ENCODE results near the gene CABP5. TPM values are rescaled to one million over a fixed set of nuclear protein-coding genes. Genes with fewer than 3 reads are reported as not detected.

The CABP5 gene
- total and polyA plus RNA-seq, 4 donors, result not detected

DNA sequence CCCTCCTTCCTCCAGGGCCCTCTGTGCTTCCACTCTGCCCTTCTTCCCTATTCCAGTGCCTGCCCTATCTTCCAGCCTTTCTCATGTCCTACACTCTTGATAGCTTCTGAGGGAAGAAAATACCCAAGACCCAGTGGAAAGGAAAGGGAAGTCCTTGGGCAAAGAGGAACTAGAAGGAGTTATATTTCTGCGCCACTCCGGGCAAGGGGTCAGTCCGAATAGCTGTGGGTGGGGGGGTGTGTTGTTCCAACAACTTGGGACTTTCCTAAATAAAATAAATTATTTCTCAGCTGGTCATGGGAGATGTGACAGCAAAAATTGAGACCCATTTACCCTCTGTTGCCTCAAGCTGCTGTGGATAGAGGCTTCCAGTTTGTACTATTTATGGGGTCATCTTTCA, 23.2 kb downstream of the CABP5 start:
- ATAC-seq (ENCODE audit: low FRiP score) (no peak), DNase-seq (no peak)
- Histone ChIP-seq H3K27me3 (ENCODE audit: control insufficient read depth in 1 of 2, insufficient read depth in 2 of 2, low read length in 1 of 2) (no peaks in the 10 kb centered on the region), H3K27ac (ENCODE audit: low read depth in 1 of 2, low read length in 2 of 2) (no peak overlapping the region), H3K4me1 (ENCODE audit: control insufficient read depth in 1 of 2, insufficient read depth in 2 of 2, low read length in 2 of 2) (no peaks in the 10 kb centered on the region), H3K4me3 (ENCODE audit: low read length in 2 of 2) (no peak overlapping the region), H3K36me3 (ENCODE audit: control insufficient read depth in 1 of 2, insufficient read depth in 2 of 2, low read length in 1 of 2) (no peaks in the 10 kb centered on the region), H3K9me3 (ENCODE audit: control insufficient read depth, low read length) (no peaks in the 10 kb centered on the region)
- intact Hi-C loops (cut with DNase I), result no loop called here
- 70 to 78% methylated on average over 3 of the region's 3 CpGs for WGBS, 2 donors

- Histone ChIP-seq H3K27me3 (ENCODE audit: control insufficient read depth in 1 of 2, insufficient read depth in 2 of 2, low read length in 1 of 2) (no peaks in the 10 kb centered on the region), H3K4me3 (ENCODE audit: low read length in 2 of 2) (no peak overlapping the region), H3K9me3 (ENCODE audit: control insufficient read depth, low read length) (peaks cover 5% of the 10 kb centered on the region), H3K36me3 (ENCODE audit: control insufficient read depth in 1 of 2, insufficient read depth in 2 of 2, low read length in 1 of 2) (no peaks in the 10 kb centered on the region), H3K4me1 (ENCODE audit: control insufficient read depth in 1 of 2, insufficient read depth in 2 of 2, low read length in 2 of 2) (no peaks in the 10 kb centered on the region), H3K27ac (ENCODE audit: low read depth in 1 of 2, low read length in 2 of 2) (no peak overlapping the region)
- DNase-seq (no peak), ATAC-seq (ENCODE audit: low FRiP score) (no peak)
- intact Hi-C loops (cut with DNase I), result no loop called here
- 88 to 93% methylated on average over 11 of the region's 11 CpGs for WGBS, 2 donors
These were observed 32.7 kb downstream of the CABP5 start for GRCh38 chr19:48010932-48011758.

GRCh38 chr19:48006762-48007161, 37.1 kb downstream of the CABP5 start:
- H3K27ac ChIP-seq (ENCODE audit: low read depth in 1 of 2, low read length in 2 of 2), result no peak overlapping the region
- ATAC-seq (ENCODE audit: low FRiP score) (no peak), DNase-seq (no peak)
- H3K4me1 ChIP-seq (ENCODE audit: control insufficient read depth in 1 of 2, insufficient read depth in 2 of 2, low read length in 2 of 2), result no peaks in the 10 kb centered on the region
- no peaks in the 10 kb centered on the region for H3K27me3 ChIP-seq (ENCODE audit: control insufficient read depth in 1 of 2, insufficient read depth in 2 of 2, low read length in 1 of 2)
- WGBS, 2 donors, result 77 to 87% methylated on average over 6 of the region's 6 CpGs
- no peaks in the 10 kb centered on the region for H3K36me3 ChIP-seq (ENCODE audit: control insufficient read depth in 1 of 2, insufficient read depth in 2 of 2, low read length in 1 of 2)
- no peak overlapping the region for H3K4me3 ChIP-seq (ENCODE audit: low read length in 2 of 2)
- H3K9me3 ChIP-seq (ENCODE audit: control insufficient read depth, low read length), result peaks cover 4% of the 10 kb centered on the region
- intact Hi-C loops (cut with DNase I), result no loop called here

- no peaks in the 10 kb centered on the region for H3K27me3 ChIP-seq (ENCODE audit: control insufficient read depth in 1 of 2, insufficient read depth in 2 of 2, low read length in 1 of 2)
- no peak overlapping the region for H3K27ac ChIP-seq (ENCODE audit: low read depth in 1 of 2, low read length in 2 of 2)
- DNase-seq (no peak), ATAC-seq (ENCODE audit: low FRiP score) (no peak)
- no peaks in the 10 kb centered on the region for H3K4me1 ChIP-seq (ENCODE audit: control insufficient read depth in 1 of 2, insufficient read depth in 2 of 2, low read length in 2 of 2)
- 62 to 72% methylated on average over 6 of the region's 6 CpGs for WGBS, 2 donors
- peaks cover 6% of the 10 kb centered on the region for H3K9me3 ChIP-seq (ENCODE audit: control insufficient read depth, low read length)
- intact Hi-C loops (cut with DNase I), result no loop called here
- H3K36me3 ChIP-seq (ENCODE audit: control insufficient read depth in 1 of 2, insufficient read depth in 2 of 2, low read length in 1 of 2), result no peaks in the 10 kb centered on the region
- H3K4me3 ChIP-seq (ENCODE audit: low read length in 2 of 2), result no peak overlapping the region
These were observed 39.6 kb downstream of the CABP5 start for GRCh38 chr19:48004236-48004635.

DNA sequence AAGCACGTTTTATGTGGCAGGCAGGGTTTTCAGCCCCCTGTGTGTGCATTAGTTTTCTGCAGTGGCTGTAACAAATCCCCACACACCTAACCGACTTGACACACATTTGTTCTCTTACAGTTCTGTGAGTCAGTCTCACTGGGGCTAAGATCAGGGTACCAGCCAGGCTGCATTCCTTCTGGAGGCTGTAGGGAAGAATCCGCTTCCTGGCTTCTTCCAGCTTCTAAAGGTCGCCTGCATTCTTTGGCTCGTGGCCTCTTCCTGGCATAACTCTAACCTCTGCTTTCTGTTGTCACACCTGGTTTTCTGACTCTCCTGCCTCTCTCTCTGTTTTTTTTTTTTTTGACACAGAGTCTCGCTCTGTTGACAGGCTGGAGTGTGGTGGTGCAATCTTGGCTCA, 43.0 kb downstream of the CABP5 start:
- 83 to 85% methylated on average over 6 of the region's 6 CpGs for WGBS, 2 donors
- no peaks in the 10 kb centered on the region for H3K4me1 ChIP-seq (ENCODE audit: control insufficient read depth in 1 of 2, insufficient read depth in 2 of 2, low read length in 2 of 2)
- no peak for DNase-seq

DNA sequence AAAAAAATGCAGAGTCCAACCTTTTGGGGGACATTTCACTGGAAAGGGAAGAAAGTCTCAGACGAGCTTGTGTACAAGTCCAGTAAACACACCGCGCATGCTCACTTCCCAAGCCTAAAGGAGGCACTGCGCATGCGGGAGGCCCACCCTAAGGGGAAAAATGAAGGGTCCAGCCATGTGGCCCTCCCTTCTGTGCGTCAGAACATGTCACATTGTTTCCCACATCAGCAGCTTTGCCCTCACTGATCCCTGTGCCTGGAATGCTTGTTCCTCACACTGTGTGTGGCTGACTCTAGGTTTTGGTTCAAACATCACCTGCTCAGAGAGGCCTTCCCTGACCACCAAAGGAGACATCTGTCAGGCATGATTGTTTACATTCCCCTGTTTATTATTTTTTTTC, 45.1 kb downstream of the CABP5 start:
- Histone ChIP-seq H3K27me3 (ENCODE audit: control insufficient read depth in 1 of 2, insufficient read depth in 2 of 2, low read length in 1 of 2) (no peaks in the 10 kb centered on the region), H3K9me3 (ENCODE audit: control insufficient read depth, low read length) (peaks cover 5% of the 10 kb centered on the region), H3K36me3 (ENCODE audit: control insufficient read depth in 1 of 2, insufficient read depth in 2 of 2, low read length in 1 of 2) (no peaks in the 10 kb centered on the region), H3K4me3 (ENCODE audit: low read length in 2 of 2) (no peak overlapping the region), H3K27ac (ENCODE audit: low read depth in 1 of 2, low read length in 2 of 2) (no peak overlapping the region), H3K4me1 (ENCODE audit: control insufficient read depth in 1 of 2, insufficient read depth in 2 of 2, low read length in 2 of 2) (no peaks in the 10 kb centered on the region)
- DNase-seq, result no peak
- intact Hi-C loops (cut with DNase I), result no loop called here
- WGBS, 2 donors, result 84 to 85% methylated on average over 6 of the region's 6 CpGs
- no peak for ATAC-seq (ENCODE audit: low FRiP score)

More for the DNA sequence above, 43.0 kb downstream of the CABP5 start:
- H3K4me3 ChIP-seq (ENCODE audit: low read length in 2 of 2), result no peak overlapping the region
- intact Hi-C loops (cut with DNase I), result no loop called here
- H3K27ac ChIP-seq (ENCODE audit: low read depth in 1 of 2, low read length in 2 of 2), result no peak overlapping the region
- no peaks in the 10 kb centered on the region for H3K36me3 ChIP-seq (ENCODE audit: control insufficient read depth in 1 of 2, insufficient read depth in 2 of 2, low read length in 1 of 2)
- no peak for ATAC-seq (ENCODE audit: low FRiP score)
- H3K27me3 ChIP-seq (ENCODE audit: control insufficient read depth in 1 of 2, insufficient read depth in 2 of 2, low read length in 1 of 2), result no peaks in the 10 kb centered on the region
- peaks cover 5% of the 10 kb centered on the region for H3K9me3 ChIP-seq (ENCODE audit: control insufficient read depth, low read length)

DNA sequence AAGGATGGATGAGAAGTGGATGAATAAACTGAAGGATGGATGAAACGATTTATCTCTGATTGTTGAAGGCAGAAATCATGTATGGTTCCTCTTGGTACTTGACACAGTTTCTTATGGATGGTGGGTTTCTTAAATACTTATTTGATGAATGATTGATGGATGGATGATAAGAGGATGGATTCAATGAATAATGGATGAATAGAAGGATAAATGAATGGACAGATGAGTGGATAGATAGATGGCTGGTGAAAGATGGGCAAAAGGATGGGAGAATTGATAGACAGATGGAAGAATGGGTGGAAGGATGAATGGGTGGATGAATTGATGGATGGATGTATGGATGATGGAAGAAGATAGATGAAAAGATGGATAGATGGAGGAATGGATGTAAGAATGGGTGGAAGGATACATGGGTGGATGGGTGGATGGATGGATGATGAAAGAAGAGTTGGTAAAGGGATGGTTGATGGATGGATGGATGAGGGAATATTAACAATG, 47.6 kb downstream of the CABP5 start:
- ATAC-seq (ENCODE audit: low FRiP score) (no peak), DNase-seq (no peak)
- 51 to 61% methylated on average over 1 of the region's 1 CpG for WGBS, 2 donors
- Histone ChIP-seq H3K27ac (ENCODE audit: low read depth in 1 of 2, low read length in 2 of 2) (no peak overlapping the region), H3K4me3 (ENCODE audit: low read length in 2 of 2) (no peak overlapping the region), H3K4me1 (ENCODE audit: control insufficient read depth in 1 of 2, insufficient read depth in 2 of 2, low read length in 2 of 2) (no peaks in the 10 kb centered on the region), H3K27me3 (ENCODE audit: control insufficient read depth in 1 of 2, insufficient read depth in 2 of 2, low read length in 1 of 2) (no peaks in the 10 kb centered on the region), H3K9me3 (ENCODE audit: control insufficient read depth, low read length) (peaks cover 5% of the 10 kb centered on the region), H3K36me3 (ENCODE audit: control insufficient read depth in 1 of 2, insufficient read depth in 2 of 2, low read length in 1 of 2) (no peaks in the 10 kb centered on the region)
- intact Hi-C loops (cut with DNase I), result no loop called here

- 31 to 34% methylated on average over 5 of the region's 5 CpGs for WGBS, 2 donors
- Histone ChIP-seq H3K9me3 (ENCODE audit: control insufficient read depth, low read length) (no peaks in the 10 kb centered on the region), H3K27me3 (ENCODE audit: control insufficient read depth in 1 of 2, insufficient read depth in 2 of 2, low read length in 1 of 2) (no peaks in the 10 kb centered on the region)
These were observed 49.6 kb downstream of the CABP5 start, which contains the start of gene ELSPBP1 for GRCh38 chr19:47994209-47994802. TSS of gene ELSPBP1 (plus strand) at chr19:47994632. CDS start at chr19:48008668, 14,036 bp downstream.

GRCh38 chr19:47992070-47992469, 51.8 kb downstream of the CABP5 start, which contains the start of gene BSPH1:
TSS of gene BSPH1 (minus strand) at chr19:47992170. CDS start at chr19:47992081, 89 bp downstream.
- DNase-seq (no peak), ATAC-seq (ENCODE audit: low FRiP score) (no peak)
- Histone ChIP-seq H3K27me3 (ENCODE audit: control insufficient read depth in 1 of 2, insufficient read depth in 2 of 2, low read length in 1 of 2) (no peaks in the 10 kb centered on the region), H3K4me1 (ENCODE audit: control insufficient read depth in 1 of 2, insufficient read depth in 2 of 2, low read length in 2 of 2) (no peaks in the 10 kb centered on the region), H3K36me3 (ENCODE audit: control insufficient read depth in 1 of 2, insufficient read depth in 2 of 2, low read length in 1 of 2) (no peaks in the 10 kb centered on the region), H3K4me3 (ENCODE audit: low read length in 2 of 2) (no peak within 1 kb of the TSS), H3K27ac (ENCODE audit: low read depth in 1 of 2, low read length in 2 of 2) (no peak within 1 kb of the TSS), H3K9me3 (ENCODE audit: control insufficient read depth, low read length) (no peaks in the 10 kb centered on the region)
- 57 to 66% methylated on average over 2 of the region's 2 CpGs for WGBS, 2 donors
- intact Hi-C loops (cut with DNase I), result no loop called here

More at GRCh38 chr19:47994209-47994802, 49.6 kb downstream of the CABP5 start, which contains the start of gene ELSPBP1:
- Histone ChIP-seq H3K36me3 (ENCODE audit: control insufficient read depth in 1 of 2, insufficient read depth in 2 of 2, low read length in 1 of 2) (no peaks in the 10 kb centered on the region), H3K4me3 (ENCODE audit: low read length in 2 of 2) (no peak within 1 kb of the TSS), H3K4me1 (ENCODE audit: control insufficient read depth in 1 of 2, insufficient read depth in 2 of 2, low read length in 2 of 2) (no peaks in the 10 kb centered on the region), H3K27ac (ENCODE audit: low read depth in 1 of 2, low read length in 2 of 2) (no peak within 1 kb of the TSS)
- DNase-seq (no peak), ATAC-seq (ENCODE audit: low FRiP score) (no peak)
- intact Hi-C loops (cut with DNase I), result no loop called here

Data from aorta (tissue), 5 donors.